NCI-H510A (cell line): Measurements from ENCODE around the gene BNIP1.

Experiments
- DNase-seq: peaks from one replicate; lab custom pipeline; 2025; lab: John Stamatoyannopoulos, UW

BNIP1 gene

GRCh38 chr5:173213236-173213933 is 69.1 kb downstream of the BNIP1 start:
- no peak for DNase-seq
